GM12873 (cell line): ENCODE results near the gene OR2F1.

Experiments
- CTCF ChIP-seq: IDR thresholded peaks from 2 replicates; pipeline ENCODE4 v1.5.1; 2012; ENCODE audit warnings: low read depth, mild to moderate bottlenecking, moderate library complexity, low read length, control low read depth; ENCODE audit not compliant: insufficient read depth; ENCODE audit errors: missing control alignments

OR2F1 gene

GRCh38 chr7:143954544-143954943, at the start of gene OR2F1:
Gene OR2F1 (plus strand): TSS chr7:143954844. CDS start chr7:143959971, 5,127 bp downstream.
- TF ChIP-seq CTCF = no peak

- TF ChIP-seq CTCF = no peak
Measured at GRCh38 chr7:143905509-143905908, 49.1 kb upstream of the OR2F1 start.

- no peak for TF ChIP-seq CTCF
Measured at GRCh38 chr7:143906151-143906550, 48.5 kb upstream of the OR2F1 start.

GRCh38 chr7:143906895-143907294, 47.7 kb upstream of the OR2F1 start:
- TF ChIP-seq CTCF = no peak

- TF ChIP-seq CTCF = no peak
Measured at GRCh38 chr7:143908120-143908519, 46.5 kb upstream of the OR2F1 start.

- no peak for TF ChIP-seq CTCF
Measured at GRCh38 chr7:143909863-143910262, 44.8 kb upstream of the OR2F1 start.

GRCh38 chr7:143910473-143911248, 44.0 kb upstream of the OR2F1 start:
- no peak for TF ChIP-seq CTCF
